K562 (cell line): ENCODE data around the gene PIAS3. TPM values are rescaled to one million over a fixed set of nuclear protein-coding genes. Genes with fewer than 3 reads are reported as not detected.
A peak's percentile ranks its signal among the peaks of the same experiment; 100 is the strongest.

Source experiments
- FOSL1 ChIP-seq: fragments of 200-800 bp; sonication (Bioruptor generic); conservative IDR thresholded peaks from 2 replicates; pipeline ENCODE4 v1.6.1; 2016; ENCODE audit warnings: missing genetic modification characterization, missing compliant biosample characterization
- GATAD2A ChIP-seq: fragments of 450-650 bp; IDR thresholded peaks from 2 replicates; pipeline ENCODE4 v1.6.1; 2017
- GATAD2B ChIP-seq: fragments of 450-650 bp; IDR thresholded peaks from 2 replicates; pipeline ENCODE4 v1.6.1; 2017; ENCODE audit warnings: mild to moderate bottlenecking, borderline replicate concordance
- HDAC1 ChIP-seq, 2 experiments: fragments of 450-650 bp; IDR thresholded peaks; 2 replicates each; pipeline ENCODE4 v1.6.1; 2016 to 2017; ENCODE audit warnings: inconsistent platforms in 1 of 2, mild to moderate bottlenecking in 1 of 2, moderate library complexity in 1 of 2
- HSF4 ChIP-seq: fragments of 250-450 bp; sonication (Bioruptor Pico); IDR thresholded peaks from 2 replicates; pipeline ENCODE4 v2.1.2; 2022; ENCODE audit warnings: mild to moderate bottlenecking, moderate library complexity, borderline replicate concordance
- KDM5B ChIP-seq: fragments of 200-600 bp; sonication (generic); IDR thresholded peaks from 2 replicates; pipeline ENCODE4 v1.6.1; 2012; ENCODE audit warnings: low read depth, mild to moderate bottlenecking, moderate library complexity, low read length, control low read depth, inconsistent platforms; ENCODE audit not compliant: insufficient replicate concordance
- LCOR ChIP-seq: sonication (generic); formaldehyde crosslinking; IDR thresholded peaks from 2 replicates; pipeline ENCODE4 v1.8.0; 2022; ENCODE audit warnings: mild to moderate bottlenecking, missing genetic modification reagents
- MTF1 ChIP-seq: fragments of 250-450 bp; sonication (Bioruptor Pico); IDR thresholded peaks from 2 replicates; pipeline ENCODE4 v1.9.0; 2021; ENCODE audit warnings: moderate library complexity, mild to moderate bottlenecking, inconsistent platforms, borderline replicate concordance
- MXI1 ChIP-seq: IDR thresholded peaks from 2 replicates; pipeline ENCODE4 v1.6.1; 2011; ENCODE audit warnings: low read depth, mild to moderate bottlenecking, improper control_type of control experiment, low read length
- NBN ChIP-seq: fragments of 450-650 bp; IDR thresholded peaks from 2 replicates; pipeline ENCODE4 v1.6.1; 2016; ENCODE audit warnings: low read depth, mild to moderate bottlenecking
- RUNX1 ChIP-seq: sonication (generic); IDR thresholded peaks from 2 replicates; pipeline ENCODE4 v1.6.1; 2016; ENCODE audit warnings: antibody characterized with exemption, low read depth
- SETDB1 ChIP-seq: IDR thresholded peaks from one replicate; pipeline ENCODE4 v1.6.1; 2012; ENCODE audit warnings: low read length, control low read depth, inconsistent platforms
- ZNF778 ChIP-seq: fragments of 450-650 bp; formaldehyde crosslinking; IDR thresholded peaks from 2 replicates; pipeline ENCODE4 v1.4.0; 2020; ENCODE audit warnings: mild to moderate bottlenecking, moderate library complexity
- polyA plus RNA-seq, 8 experiments: library from polyadenylated mRNA; depleted of rRNA in 4 of 8; stranded (reverse) in 5 of 8; unstranded in 3 of 8; fragments of >200 nt; fragmentation: Nextera tagmentation in 2 of 8; fragmentation: Illumina TruSeq in 1 of 8; extraction: Ambion mirVana in 2 of 8; extraction: Trizol in 1 of 8; gene quantifications; 2 replicates each; pipeline versions ENCODE4 v1.2.1 to v1.2.3, GENCODE V29; 2011 to 2014; ENCODE audit warnings: inconsistent platforms in 1 of 8, missing spikeins in 1 of 8
- total RNA-seq, 7 experiments: library from RNA; depleted of rRNA in 6 of 7; stranded (reverse); fragments of >200 nt in 6 of 7; fragmentation: Illumina TruSeq in 2 of 7; extraction: Trizol in 2 of 7; gene quantifications; 2 replicates each; pipeline versions ENCODE4 v1.2.1 to v1.2.3, GENCODE V29; 2011 to 2021; ENCODE audit warnings: low replicate concordance in 1 of 7
- TF ChIP-seq, protein P1 (sequence below): fragments of 250-450 bp; sonication (Bioruptor Pico); IDR thresholded peaks from 2 replicates; pipeline ENCODE4 v1.9.0; 2021; ENCODE audit warnings: mild to moderate bottlenecking, inconsistent platforms
- TF ChIP-seq, protein P2 (sequence below): fragments of 250-450 bp; sonication (Bioruptor Pico); IDR thresholded peaks from 2 replicates; pipeline ENCODE4 v1.5.0; 2020; ENCODE audit warnings: mild to moderate bottlenecking, borderline replicate concordance
- TF ChIP-seq, protein P3 (sequence below): sonication (generic); formaldehyde crosslinking; IDR thresholded peaks from 2 replicates; pipeline ENCODE4 v1.8.1; 2022; ENCODE audit warnings: missing genetic modification reagents
- TF ChIP-seq, protein P4 (sequence below), 2 experiments: fragments of 450-650 bp; IDR thresholded peaks; 2 replicates each; pipeline ENCODE4 v1.6.1; 2018; ENCODE audit warnings: mild to moderate bottlenecking in 2 of 2, low read depth in 1 of 2; ENCODE audit not compliant: partially characterized antibody in 2 of 2

PIAS3 gene
- total and polyA plus RNA-seq, 9 of the 15 experiments (the other 6 are each of a cell fraction or from before 2014, with no cell fraction given), result 1.1 to 25.6 (median 7.9) TPM

DNA sequence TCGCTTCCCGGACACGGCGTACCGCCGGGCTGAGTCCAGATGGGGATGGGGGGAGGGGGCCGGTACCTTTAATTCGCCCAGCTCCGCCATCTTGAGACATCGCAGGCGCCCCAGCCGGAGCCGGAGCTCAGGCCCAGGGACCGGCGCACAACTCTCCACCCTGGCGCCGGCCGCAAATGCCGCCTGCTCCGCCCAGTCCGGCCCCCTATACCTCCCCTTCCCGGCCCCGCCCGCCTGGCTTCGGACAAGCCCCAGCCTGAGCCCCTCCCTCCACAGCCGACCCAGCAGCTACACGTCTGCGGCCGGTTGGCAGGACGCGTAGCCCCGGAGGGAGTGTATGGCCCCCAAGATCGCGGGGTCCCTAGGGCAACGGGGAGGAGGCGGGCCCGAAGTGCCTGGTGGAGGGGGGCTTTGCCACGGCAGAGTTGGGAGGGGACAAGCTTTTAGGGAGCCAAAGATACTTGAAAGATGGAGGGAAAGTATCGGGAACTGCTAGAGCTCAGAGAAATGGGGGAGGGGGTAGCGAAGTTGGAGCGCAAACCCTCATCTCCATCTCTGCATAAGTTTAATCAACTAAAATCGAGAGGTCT lies at the start of gene PIAS3 (continued):
- TF ChIP-seq, protein P1, sequence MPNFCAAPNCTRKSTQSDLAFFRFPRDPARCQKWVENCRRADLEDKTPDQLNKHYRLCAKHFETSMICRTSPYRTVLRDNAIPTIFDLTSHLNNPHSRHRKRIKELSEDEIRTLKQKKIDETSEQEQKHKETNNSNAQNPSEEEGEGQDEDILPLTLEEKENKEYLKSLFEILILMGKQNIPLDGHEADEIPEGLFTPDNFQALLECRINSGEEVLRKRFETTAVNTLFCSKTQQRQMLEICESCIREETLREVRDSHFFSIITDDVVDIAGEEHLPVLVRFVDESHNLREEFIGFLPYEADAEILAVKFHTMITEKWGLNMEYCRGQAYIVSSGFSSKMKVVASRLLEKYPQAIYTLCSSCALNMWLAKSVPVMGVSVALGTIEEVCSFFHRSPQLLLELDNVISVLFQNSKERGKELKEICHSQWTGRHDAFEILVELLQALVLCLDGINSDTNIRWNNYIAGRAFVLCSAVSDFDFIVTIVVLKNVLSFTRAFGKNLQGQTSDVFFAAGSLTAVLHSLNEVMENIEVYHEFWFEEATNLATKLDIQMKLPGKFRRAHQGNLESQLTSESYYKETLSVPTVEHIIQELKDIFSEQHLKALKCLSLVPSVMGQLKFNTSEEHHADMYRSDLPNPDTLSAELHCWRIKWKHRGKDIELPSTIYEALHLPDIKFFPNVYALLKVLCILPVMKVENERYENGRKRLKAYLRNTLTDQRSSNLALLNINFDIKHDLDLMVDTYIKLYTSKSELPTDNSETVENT, result 0 out of 2 replicates have a peak, but pooled peaks have one; percentile 18
- no peak for TF ChIP-seq HSF4 (CRISPR knock-in tag)
- peak; percentile 19 for TF ChIP-seq KDM5B
- TF ChIP-seq, protein P2, sequence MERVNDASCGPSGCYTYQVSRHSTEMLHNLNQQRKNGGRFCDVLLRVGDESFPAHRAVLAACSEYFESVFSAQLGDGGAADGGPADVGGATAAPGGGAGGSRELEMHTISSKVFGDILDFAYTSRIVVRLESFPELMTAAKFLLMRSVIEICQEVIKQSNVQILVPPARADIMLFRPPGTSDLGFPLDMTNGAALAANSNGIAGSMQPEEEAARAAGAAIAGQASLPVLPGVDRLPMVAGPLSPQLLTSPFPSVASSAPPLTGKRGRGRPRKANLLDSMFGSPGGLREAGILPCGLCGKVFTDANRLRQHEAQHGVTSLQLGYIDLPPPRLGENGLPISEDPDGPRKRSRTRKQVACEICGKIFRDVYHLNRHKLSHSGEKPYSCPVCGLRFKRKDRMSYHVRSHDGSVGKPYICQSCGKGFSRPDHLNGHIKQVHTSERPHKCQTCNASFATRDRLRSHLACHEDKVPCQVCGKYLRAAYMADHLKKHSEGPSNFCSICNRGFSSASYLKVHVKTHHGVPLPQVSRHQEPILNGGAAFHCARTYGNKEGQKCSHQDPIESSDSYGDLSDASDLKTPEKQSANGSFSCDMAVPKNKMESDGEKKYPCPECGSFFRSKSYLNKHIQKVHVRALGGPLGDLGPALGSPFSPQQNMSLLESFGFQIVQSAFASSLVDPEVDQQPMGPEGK, result no peak
- TF ChIP-seq SETDB1, result no peak
- TF ChIP-seq, protein P3, sequence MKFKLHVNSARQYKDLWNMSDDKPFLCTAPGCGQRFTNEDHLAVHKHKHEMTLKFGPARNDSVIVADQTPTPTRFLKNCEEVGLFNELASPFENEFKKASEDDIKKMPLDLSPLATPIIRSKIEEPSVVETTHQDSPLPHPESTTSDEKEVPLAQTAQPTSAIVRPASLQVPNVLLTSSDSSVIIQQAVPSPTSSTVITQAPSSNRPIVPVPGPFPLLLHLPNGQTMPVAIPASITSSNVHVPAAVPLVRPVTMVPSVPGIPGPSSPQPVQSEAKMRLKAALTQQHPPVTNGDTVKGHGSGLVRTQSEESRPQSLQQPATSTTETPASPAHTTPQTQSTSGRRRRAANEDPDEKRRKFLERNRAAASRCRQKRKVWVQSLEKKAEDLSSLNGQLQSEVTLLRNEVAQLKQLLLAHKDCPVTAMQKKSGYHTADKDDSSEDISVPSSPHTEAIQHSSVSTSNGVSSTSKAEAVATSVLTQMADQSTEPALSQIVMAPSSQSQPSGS (CRISPR knock-in tag), result no peak
- TF ChIP-seq NBN, result 0 out of 2 replicates have a peak, but pooled peaks have one; percentile 24
- TF ChIP-seq HDAC1 (IDR thresholded peaks at IDR 0.05), result peak in 1 of 2 experiments; percentile 21; a peak in 1 of 4 replicates
- TF ChIP-seq MXI1, result no peak
- TF ChIP-seq GATAD2A, result no peak
- no peak for TF ChIP-seq RUNX1
- TF ChIP-seq FOSL1 (tag), result no peak
- no peak for TF ChIP-seq ZNF778 (CRISPR knock-in tag)
- TF ChIP-seq MTF1 (CRISPR knock-in tag), result no peak
- TF ChIP-seq, protein P4, sequence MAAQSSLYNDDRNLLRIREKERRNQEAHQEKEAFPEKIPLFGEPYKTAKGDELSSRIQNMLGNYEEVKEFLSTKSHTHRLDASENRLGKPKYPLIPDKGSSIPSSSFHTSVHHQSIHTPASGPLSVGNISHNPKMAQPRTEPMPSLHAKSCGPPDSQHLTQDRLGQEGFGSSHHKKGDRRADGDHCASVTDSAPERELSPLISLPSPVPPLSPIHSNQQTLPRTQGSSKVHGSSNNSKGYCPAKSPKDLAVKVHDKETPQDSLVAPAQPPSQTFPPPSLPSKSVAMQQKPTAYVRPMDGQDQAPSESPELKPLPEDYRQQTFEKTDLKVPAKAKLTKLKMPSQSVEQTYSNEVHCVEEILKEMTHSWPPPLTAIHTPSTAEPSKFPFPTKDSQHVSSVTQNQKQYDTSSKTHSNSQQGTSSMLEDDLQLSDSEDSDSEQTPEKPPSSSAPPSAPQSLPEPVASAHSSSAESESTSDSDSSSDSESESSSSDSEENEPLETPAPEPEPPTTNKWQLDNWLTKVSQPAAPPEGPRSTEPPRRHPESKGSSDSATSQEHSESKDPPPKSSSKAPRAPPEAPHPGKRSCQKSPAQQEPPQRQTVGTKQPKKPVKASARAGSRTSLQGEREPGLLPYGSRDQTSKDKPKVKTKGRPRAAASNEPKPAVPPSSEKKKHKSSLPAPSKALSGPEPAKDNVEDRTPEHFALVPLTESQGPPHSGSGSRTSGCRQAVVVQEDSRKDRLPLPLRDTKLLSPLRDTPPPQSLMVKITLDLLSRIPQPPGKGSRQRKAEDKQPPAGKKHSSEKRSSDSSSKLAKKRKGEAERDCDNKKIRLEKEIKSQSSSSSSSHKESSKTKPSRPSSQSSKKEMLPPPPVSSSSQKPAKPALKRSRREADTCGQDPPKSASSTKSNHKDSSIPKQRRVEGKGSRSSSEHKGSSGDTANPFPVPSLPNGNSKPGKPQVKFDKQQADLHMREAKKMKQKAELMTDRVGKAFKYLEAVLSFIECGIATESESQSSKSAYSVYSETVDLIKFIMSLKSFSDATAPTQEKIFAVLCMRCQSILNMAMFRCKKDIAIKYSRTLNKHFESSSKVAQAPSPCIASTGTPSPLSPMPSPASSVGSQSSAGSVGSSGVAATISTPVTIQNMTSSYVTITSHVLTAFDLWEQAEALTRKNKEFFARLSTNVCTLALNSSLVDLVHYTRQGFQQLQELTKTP (IDR thresholded peaks at IDR 0.05; ENCODE audit: low read depth in 1 of 2, partially characterized antibody in 2 of 2), result no peak
- no peak for TF ChIP-seq GATAD2B
- peak; percentile 73; the same call in 1 of the 2 replicates for TF ChIP-seq LCOR (CRISPR knock-in tag)
